Mammary epithelial cell (primary cell): ENCODE data around the gene METRNL.

Experiments used
- CTCF ChIP-seq, 2 donors: IDR thresholded peaks in 1 of 2; conservative IDR thresholded peaks in 1 of 2; 2 replicates each; pipeline ENCODE4 v1.5.1; 2011 to 2012; ENCODE audit warnings: inconsistent platforms in 2 of 2, low read length in 2 of 2, mild to moderate bottlenecking in 2 of 2, control low read depth in 1 of 2, low read depth in 1 of 2; ENCODE audit not compliant: insufficient read depth in 1 of 2; ENCODE audit errors: extremely low read depth in 1 of 2
- EZH2 ChIP-seq: IDR thresholded peaks from 2 replicates; pipeline ENCODE4 v1.6.1; 2012; ENCODE audit warnings: low read length, inconsistent platforms, borderline replicate concordance

GRCh38 chr17:83080579-83080857 is 1.1 kb downstream of the METRNL start:
- TF ChIP-seq CTCF (conservative IDR thresholded peaks at IDR 0.05 in 1 of 2, IDR thresholded peaks at IDR 0.05 in 1 of 2; ENCODE audit: extremely low read depth in 1 of 2, insufficient read depth in 1 of 2, low read depth in 1 of 2, low read length in 2 of 2) (no peak), EZH2 (no peak)
